AG04449 (cell line): Measurements from ENCODE around the gene TPCN1.

Source experiments
- CTCF ChIA-PET: fragments of 350-600 bp; formaldehyde crosslinking; extraction: SDS; loops from one replicate; lab custom pipeline; 2021; ENCODE audit warnings: antibody characterized with exemption; lab: Yijun Ruan, JAX
- POLR2A ChIA-PET: fragments of 400-600, 350-600 bp; formaldehyde crosslinking; extraction: SDS; loops from one replicate; lab custom pipeline; 2020; ENCODE audit warnings: antibody characterized with exemption, inconsistent platforms; lab: Yijun Ruan, JAX
- DNase-seq: peaks from one replicate; pipeline ENCODE4 v3.0.0-alpha.2; 2010; ENCODE audit warnings: low read depth, low spot score
- H3K4me3 ChIP-seq: 2 replicates; pipeline ENCODE4 v1.5.1; 2011; ENCODE audit warnings: low read depth, mild to moderate bottlenecking, control low read depth, low read length
- CTCF ChIP-seq: IDR thresholded peaks from one replicate; pipeline ENCODE4 v1.5.1; 2011; ENCODE audit warnings: mild to moderate bottlenecking, moderate library complexity, low read length, control low read depth, inconsistent platforms; ENCODE audit not compliant: insufficient read depth; ENCODE audit errors: missing control alignments

TPCN1 gene

GRCh38 chr12:113191227-113191626, 30.0 kb upstream of the TPCN1 start:
- TF ChIP-seq CTCF, result no peak
- no peak for DNase-seq
- POLR2A ChIA-PET, result no interaction called here
- no peak overlapping the region for H3K4me3 ChIP-seq
- CTCF ChIA-PET, result interaction anchor here (1.0 kb wide), 1 partner anchor 234 kb away, joined by 3 read pairs; no protein-coding TSS in a partner anchor

GRCh38 chr12:113194971-113195391, 26.3 kb upstream of the TPCN1 start:
- H3K4me3 ChIP-seq, result no peak overlapping the region
- ChIA-PET POLR2A (interaction anchor here (0.6 to 2.0 kb wide), 5 partner anchors 9 to 174 kb away, joined by 3 to 12 read pairs (median 8); partner anchors contain the start of genes DDX54, RITA1 and TPCN1), CTCF (interaction anchor here (0.6 to 4.0 kb wide), 17 partner anchors 9 to 721 kb away, joined by 3 to 38 read pairs (median 4); partner anchors contain the start of genes DDX54, RITA1, SDSL and SLC8B1)
- no peak for DNase-seq
- TF ChIP-seq CTCF, result no peak

- POLR2A ChIA-PET, result interaction anchor here (0.6 to 2.0 kb wide), 4 partner anchors 10 to 173 kb away, joined by 3 to 12 read pairs (median 8); partner anchors contain the start of genes DDX54, RITA1 and TPCN1
- CTCF ChIA-PET, result interaction anchor here (0.6 to 4.0 kb wide), 21 partner anchors 9 to 720 kb away, joined by 3 to 38 read pairs (median 4); partner anchors contain the start of genes DDX54, RITA1, SDSL and SLC8B1
- no peak overlapping the region for H3K4me3 ChIP-seq
- no peak for DNase-seq
- TF ChIP-seq CTCF, result no peak
These were observed 25.7 kb upstream of the TPCN1 start for GRCh38 chr12:113195598-113195997.

- H3K4me3 ChIP-seq, result no peak overlapping the region
- ChIA-PET POLR2A (interaction anchor here (1.0 kb wide), 1 partner anchor 24 kb away, joined by 3 read pairs; no protein-coding TSS in a partner anchor), CTCF (interaction anchor here (0.5 to 3.7 kb wide), 14 partner anchors 9 to 719 kb away, joined by 3 to 38 read pairs (median 3); partner anchors contain the start of genes DDX54, RITA1 and SDSL)
- no peak for DNase-seq
- no peak for TF ChIP-seq CTCF
These were observed 24.7 kb upstream of the TPCN1 start for GRCh38 chr12:113196582-113196981.

- no peak for DNase-seq
- TF ChIP-seq CTCF, result peak; percentile 75
- POLR2A ChIA-PET, result interaction anchor here (1.0 kb wide), 1 partner anchor 23 kb away, joined by 3 read pairs; no protein-coding TSS in a partner anchor
- H3K4me3 ChIP-seq, result no peak overlapping the region
- CTCF ChIA-PET, result interaction anchor here (0.7 to 3.7 kb wide), 17 partner anchors 8 to 268 kb away, joined by 3 to 38 read pairs (median 3); partner anchors contain the start of genes DDX54, RITA1 and SDSL
These were observed 24.3 kb upstream of the TPCN1 start for GRCh38 chr12:113196990-113197389.

- POLR2A ChIA-PET, result interaction anchor here (1.0 kb wide), 1 partner anchor 23 kb away, joined by 3 read pairs; no protein-coding TSS in a partner anchor
- no peak for DNase-seq
- no peak for TF ChIP-seq CTCF
- CTCF ChIA-PET, result interaction anchor here (0.7 to 3.7 kb wide), 12 partner anchors 8 to 227 kb away, joined by 3 to 38 read pairs (median 4); partner anchors contain the start of genes DDX54 and RITA1
- no peak overlapping the region for H3K4me3 ChIP-seq
These were observed 23.7 kb upstream of the TPCN1 start for GRCh38 chr12:113197518-113198077.
